ENCODE data around the gene ADAMTS12. TPM values are rescaled to one million over a fixed set of nuclear protein-coding genes. Genes with fewer than 3 reads are reported as not detected.
"Not testable (repeated sequence)": the region's sequence is repeated elsewhere in the genome, so short reads cannot be mapped to it uniquely, and the experiment has no call there.

Gene ADAMTS12
- total RNA-seq, 3 donors from 2014 or later = 0.69 to 2.9 (median 0.72) TPM

DNA sequence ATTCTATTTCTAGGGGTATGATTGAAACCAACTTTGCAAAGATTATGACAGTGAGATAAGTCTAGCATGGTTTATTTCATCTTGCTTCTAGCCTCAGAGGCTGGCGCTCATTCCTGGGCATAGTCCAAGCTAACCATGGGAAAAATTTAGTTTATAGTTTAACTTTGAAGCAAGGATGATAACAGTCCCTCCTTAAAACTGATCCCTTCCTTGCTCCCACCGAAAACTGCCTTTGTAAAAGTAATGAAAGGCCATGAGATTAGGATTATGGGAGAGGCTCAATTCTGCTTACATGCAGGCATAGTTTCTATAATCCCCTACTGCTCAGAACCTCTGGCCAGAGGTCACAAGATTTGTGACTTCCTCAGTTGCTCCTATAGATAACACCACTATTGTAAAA, 375.4 kb downstream of the ADAMTS12 start:
- intact Hi-C loops (cut with DNase I, micrococcal nuclease) = no loop called here
- H3K36me3 ChIP-seq (ENCODE audit: low read depth) = no peaks in the 10 kb centered on the region
- no peak for ATAC-seq
- no peak for DNase-seq
- H3K4me1 ChIP-seq (ENCODE audit: low read depth) = no peaks in the 10 kb centered on the region
- no peaks in the 10 kb centered on the region for H3K9me3 ChIP-seq
- H3K4me3 ChIP-seq = no peak overlapping the region
- TF ChIP-seq CTCF (IDR thresholded peaks at IDR 0.05) = no peak

GRCh38 chr5:33515366-33515765, 376.4 kb downstream of the ADAMTS12 start:
- intact Hi-C loops (cut with DNase I, micrococcal nuclease); ATAC-seq; DNase-seq; H3K9me3 ChIP-seq; H3K4me3 ChIP-seq; H3K4me1 ChIP-seq (ENCODE audit: low read depth); H3K36me3 ChIP-seq (ENCODE audit: low read depth): not testable (repeated sequence)

GRCh38 chr5:33513462-33514185, 378.2 kb downstream of the ADAMTS12 start:
- DNase-seq = no peak
- H3K9me3 ChIP-seq = no peaks in the 10 kb centered on the region
- TF ChIP-seq CTCF (IDR thresholded peaks at IDR 0.05) = no peak
- H3K4me1 ChIP-seq (ENCODE audit: low read depth) = no peaks in the 10 kb centered on the region
- no peaks in the 10 kb centered on the region for H3K36me3 ChIP-seq (ENCODE audit: low read depth)
- intact Hi-C loops (cut with DNase I, micrococcal nuclease) = no loop called here
- H3K4me3 ChIP-seq = no peak overlapping the region
- ATAC-seq = no peak

DNA sequence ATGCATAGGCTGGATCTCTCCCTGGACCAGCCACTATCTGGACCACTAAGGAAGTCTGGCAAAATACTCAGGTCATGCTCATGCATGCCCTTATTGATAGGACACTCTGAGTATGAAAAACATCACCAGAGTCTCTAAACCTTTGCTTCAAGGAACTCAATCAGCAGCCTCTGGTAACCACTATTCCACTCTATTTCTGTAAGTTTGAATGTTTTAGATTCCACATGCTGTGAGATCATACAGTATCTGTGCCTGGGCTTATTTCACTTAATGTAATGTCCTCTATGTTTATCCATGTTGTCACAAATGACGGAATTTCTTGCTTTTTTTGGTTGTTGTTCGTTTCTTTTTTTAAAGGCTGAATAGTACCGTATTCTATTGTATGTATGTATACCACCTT, 382.8 kb downstream of the ADAMTS12 start:
- no peaks in the 10 kb centered on the region for H3K9me3 ChIP-seq
- no peak for TF ChIP-seq CTCF (IDR thresholded peaks at IDR 0.05)
- H3K4me1 ChIP-seq (ENCODE audit: low read depth) = no peaks in the 10 kb centered on the region
- intact Hi-C loops (cut with DNase I, micrococcal nuclease) = no loop called here
- H3K4me3 ChIP-seq = no peak overlapping the region
- ATAC-seq (no peak), DNase-seq (no peak)
- H3K36me3 ChIP-seq (ENCODE audit: low read depth) = no peaks in the 10 kb centered on the region

DNA sequence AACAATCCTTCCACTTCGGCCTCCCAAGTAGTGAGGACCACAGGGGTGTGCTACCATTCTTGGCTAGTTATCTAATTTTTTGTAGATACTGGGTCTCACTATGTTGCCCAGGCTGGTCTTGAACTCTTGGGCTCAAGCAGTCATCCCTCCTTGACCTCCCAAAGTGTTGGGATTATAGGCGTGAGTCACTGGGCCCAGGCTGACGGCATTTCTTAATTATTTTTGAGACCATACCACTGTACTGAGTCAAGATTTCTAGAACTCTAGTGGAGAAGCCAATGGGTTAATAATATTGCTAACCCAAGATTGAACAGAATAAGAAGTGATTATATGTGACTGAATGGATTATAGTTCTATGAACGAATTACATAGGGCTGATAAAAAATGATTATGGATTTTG, 384.4 kb downstream of the ADAMTS12 start:
- Histone ChIP-seq H3K9me3 (no peaks in the 10 kb centered on the region), H3K4me1 (ENCODE audit: low read depth) (no peaks in the 10 kb centered on the region), H3K36me3 (ENCODE audit: low read depth) (no peaks in the 10 kb centered on the region), H3K4me3 (no peak overlapping the region)
- DNase-seq = no peak
- no peak for TF ChIP-seq CTCF (IDR thresholded peaks at IDR 0.05)
- intact Hi-C loops (cut with DNase I, micrococcal nuclease) = no loop called here
- ATAC-seq = no peak

GRCh38 chr5:33504570-33504969, 387.2 kb downstream of the ADAMTS12 start:
- no peak for TF ChIP-seq CTCF (IDR thresholded peaks at IDR 0.05)
- DNase-seq = no peak

More at GRCh38 chr5:33504570-33504969, 387.2 kb downstream of the ADAMTS12 start:
- no peak for ATAC-seq
- intact Hi-C loops (cut with DNase I, micrococcal nuclease) = no loop called here
- Histone ChIP-seq H3K9me3 (no peaks in the 10 kb centered on the region), H3K36me3 (ENCODE audit: low read depth) (no peaks in the 10 kb centered on the region), H3K4me3 (no peak overlapping the region), H3K4me1 (ENCODE audit: low read depth) (no peaks in the 10 kb centered on the region)
